Forelimb muscle (tissue), 1 donor: ENCODE measurements around the gene MAGEA12. TPM values are rescaled to one million over a fixed set of nuclear protein-coding genes. Genes with fewer than 3 reads are reported as not detected.
"Not testable (repeated sequence)": the region's sequence is repeated elsewhere in the genome, so short reads cannot be mapped to it uniquely, and the experiment has no call there.

Experiments
- DNase-seq: peaks from one replicate; pipeline ENCODE4 v3.0.0-alpha.2; 2013; ENCODE audit warnings: low read depth
- polyA plus RNA-seq: library from polyadenylated mRNA; unstranded; fragments of 120-200 nt; gene quantifications from one replicate; pipeline ENCODE4 v1.2.1, GENCODE V29; 2013; ENCODE audit not compliant: insufficient read length

Gene MAGEA12
- polyA plus RNA-seq, 1 donor, result not detected

DNA sequence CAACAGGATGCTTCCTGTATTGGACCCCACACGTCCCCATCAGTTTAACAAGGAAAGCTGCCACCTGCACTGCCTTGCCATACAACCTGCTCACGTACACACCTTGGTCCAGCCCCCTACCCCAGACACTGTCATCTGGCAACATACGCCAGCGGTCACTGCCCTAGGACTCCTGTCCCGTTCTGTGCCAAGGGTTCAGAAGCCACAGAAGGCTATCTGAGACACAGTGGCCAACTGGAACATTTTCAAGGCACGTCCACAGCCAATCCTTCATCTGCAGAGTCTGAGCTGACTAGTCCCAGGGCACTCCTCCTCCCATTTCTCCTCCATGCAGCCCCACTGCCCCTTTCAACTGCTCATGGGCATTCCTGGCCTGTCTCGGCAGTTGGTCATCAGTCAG lies 28.0 kb downstream of the MAGEA12 start:
- DNase-seq, result not testable (repeated sequence)

DNA sequence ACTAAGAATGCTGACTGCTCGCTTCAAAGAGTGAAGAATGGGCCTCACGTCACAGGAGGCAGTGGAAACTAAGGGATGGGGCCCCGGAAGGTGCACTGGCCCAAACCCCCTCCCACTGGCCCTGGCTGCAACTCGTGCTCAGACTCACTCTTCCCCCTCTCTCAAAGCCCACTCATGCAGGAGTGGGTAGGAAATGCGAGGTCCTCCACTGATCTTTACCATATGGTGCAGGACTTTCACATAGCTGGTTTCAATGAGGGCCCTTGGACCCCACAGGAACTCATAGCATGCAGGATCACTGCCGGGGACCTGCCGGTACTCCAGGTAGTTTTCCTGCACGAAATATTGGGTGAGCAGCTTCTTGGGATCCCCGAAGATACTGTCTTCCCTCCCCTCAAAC lies 33.0 kb downstream of the MAGEA12 start:
- not testable (repeated sequence) for DNase-seq

DNA sequence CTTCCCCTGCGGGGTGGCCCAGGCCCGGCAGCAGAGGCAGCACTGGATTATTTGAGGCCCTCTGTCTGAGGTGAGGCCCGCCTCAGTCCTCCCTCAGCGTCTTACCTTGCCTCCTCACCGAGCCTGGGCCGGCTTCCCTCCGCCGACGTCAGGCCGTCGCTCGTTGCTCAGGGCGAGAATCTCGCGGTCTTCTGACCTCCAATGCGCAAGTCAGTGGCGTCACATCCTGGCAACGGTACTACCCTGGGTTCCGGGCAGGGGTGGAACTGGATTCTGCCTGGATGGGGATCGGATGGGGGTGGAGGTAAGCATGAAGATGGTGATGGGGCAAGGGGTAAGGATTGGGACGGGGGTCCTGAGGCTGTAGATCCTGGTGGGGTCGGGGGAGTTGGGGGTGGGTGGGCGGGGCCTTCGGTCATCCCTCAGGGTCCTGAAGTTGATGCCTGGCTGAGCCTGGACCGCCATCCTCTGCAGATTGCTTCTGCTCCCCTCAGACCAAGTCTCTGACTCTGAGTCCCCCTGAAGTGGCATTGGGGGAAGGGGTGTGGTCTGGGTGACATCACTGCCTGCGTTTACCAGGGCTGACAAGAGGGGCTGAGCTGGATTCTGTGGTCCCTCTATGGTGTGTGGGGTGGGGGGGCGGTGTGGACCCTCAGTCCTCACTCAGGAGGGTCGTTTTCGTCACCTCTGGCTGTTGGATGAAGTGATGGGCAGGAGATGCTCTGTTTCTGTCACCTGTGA lies 36.2 kb downstream of the MAGEA12 start, which contains the start of gene MAGEA6:
TSS of gene MAGEA6 (minus strand) at position 141 of the 741 bp plus-strand sequence. CDS start 2,039 bp downstream, outside the sequence.
- DNase-seq, result not testable (repeated sequence)

DNA sequence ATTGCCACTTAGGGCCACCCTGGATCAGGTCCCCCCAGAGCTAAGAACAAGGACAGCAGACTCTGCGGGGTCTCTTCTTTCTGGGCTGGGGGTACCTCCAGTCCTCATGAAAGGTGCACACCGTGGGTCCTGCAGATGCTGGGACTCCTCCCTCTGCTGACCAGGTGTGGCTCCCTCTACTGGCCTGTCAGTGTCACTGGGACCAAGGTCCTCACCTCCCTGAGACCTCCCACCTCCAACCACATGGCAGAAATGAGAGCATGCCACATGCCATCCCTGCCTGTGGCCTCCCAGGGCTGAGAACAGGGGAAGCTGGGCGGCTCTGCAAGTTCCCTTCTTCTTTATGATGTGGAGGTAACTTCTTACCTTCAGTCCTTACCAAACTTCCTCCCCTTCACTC lies 53.5 kb downstream of the MAGEA12 start:
- DNase-seq, result not testable (repeated sequence)

Other genes with a start within 250 kb of the MAGEA12 start
- 1.3 TPM for gene GABRQ, start 95.9 kb upstream of the MAGEA12 start, polyA plus RNA-seq
- not detected for gene MAGEA3, start 35.0 kb upstream of the MAGEA12 start, polyA plus RNA-seq
- not detected for gene CSAG2, start 24.5 kb upstream of the MAGEA12 start, polyA plus RNA-seq
- gene MAGEA2B, start 19.1 kb upstream of the MAGEA12 start, polyA plus RNA-seq, result not detected
- not detected for gene CSAG1, start within 50 bp of the MAGEA12 start, polyA plus RNA-seq
- not detected for gene MAGEA2, start 20.1 kb downstream of the MAGEA12 start, polyA plus RNA-seq
- gene CSAG3, start 25.5 kb downstream of the MAGEA12 start, polyA plus RNA-seq, result not detected
- gene MAGEA6, start 35.9 kb downstream of the MAGEA12 start, polyA plus RNA-seq, result not detected
- 27.9 TPM for gene CETN2, start 97.0 kb downstream of the MAGEA12 start, polyA plus RNA-seq
- 12.5 TPM for gene NSDHL, start 97.3 kb downstream of the MAGEA12 start, polyA plus RNA-seq
- gene ZNF185, start 164.3 kb downstream of the MAGEA12 start, polyA plus RNA-seq, result 13.1 TPM